IMR-90 (cell line): ENCODE results near the gene FNDC3A. TPM values are rescaled to one million over a fixed set of nuclear protein-coding genes. Genes with fewer than 3 reads are reported as not detected.

Source experiments
- ATAC-seq: fragments of 200-7000 bp; cut with Tn5 transposase; 2 replicates; pipeline ENCODE4 v1.9.1; 2020; ENCODE audit warnings: low read depth, mild to moderate bottlenecking, moderate library complexity
- BruUV-seq: library from RNA; stranded (reverse); fragments of 400-500 nt; replicated peaks from 2 replicates; lab custom pipeline; 2021; lab: Mats Ljungman, UMichigan
- CTCF ChIA-PET: fragments of 300-600 bp; formaldehyde crosslinking; extraction: SDS; loops from one replicate; lab custom pipeline; 2021; ENCODE audit warnings: antibody characterized with exemption; lab: Yijun Ruan, JAX
- POLR2A ChIA-PET: fragments of 300-600 bp; sonication (Branson Sonifier 250); formaldehyde crosslinking; loops from one replicate; lab custom pipeline; 2022; ENCODE audit warnings: antibody characterized with exemption; ENCODE audit not compliant: unreplicated experiment; lab: Charles Lee
- DNase-seq: peaks from one replicate; pipeline ENCODE4 v3.0.0; 2013
- H2AFZ ChIP-seq: replicated peaks from 2 replicates; pipeline ENCODE3; 2013; ENCODE audit warnings: low read length, mild to moderate bottlenecking; ENCODE audit not compliant: poor library complexity
- H2AK5ac ChIP-seq: 2 replicates; pipeline ENCODE4 v1.6.1; 2013; ENCODE audit warnings: low read depth, low read length, inconsistent platforms
- H2AK9ac ChIP-seq: replicated peaks from 2 replicates; pipeline ENCODE3; 2013; ENCODE audit warnings: mild to moderate bottlenecking, low read depth, low read length, moderate library complexity; ENCODE audit not compliant: poor library complexity
- H2BK120ac ChIP-seq: 2 replicates; pipeline ENCODE4 v1.6.1; 2013; ENCODE audit warnings: low read depth, low read length, inconsistent platforms
- H2BK15ac ChIP-seq: 3 replicates; pipeline ENCODE4 v1.6.1; 2013; ENCODE audit warnings: low read depth, low read length, inconsistent platforms
- H2BK20ac ChIP-seq: 2 replicates; pipeline ENCODE4 v1.6.1; 2013; ENCODE audit warnings: low read depth, mild to moderate bottlenecking, inconsistent platforms, low read length, moderate library complexity
- H2BK5ac ChIP-seq: 2 replicates; pipeline ENCODE4 v1.6.1; 2013; ENCODE audit warnings: mild to moderate bottlenecking, low read depth, low read length, inconsistent platforms; ENCODE audit not compliant: poor library complexity, severe bottlenecking
- H3K14ac ChIP-seq: replicated peaks from 2 replicates; pipeline ENCODE4 v1.6.1; 2013; ENCODE audit warnings: low read depth, low read length, inconsistent platforms
- H3K18ac ChIP-seq: 2 replicates; pipeline ENCODE4 v1.6.1; 2013; ENCODE audit warnings: low read depth, low read length, control low read depth
- H3K23ac ChIP-seq: 2 replicates; pipeline ENCODE4 v1.6.1; 2013; ENCODE audit warnings: low read depth, low read length, inconsistent platforms
- H3K27ac ChIP-seq: 2 replicates; pipeline ENCODE4 v1.5.1; 2013; ENCODE audit warnings: mild to moderate bottlenecking, control low read depth, low read length; ENCODE audit not compliant: insufficient read depth
- H3K27me3 ChIP-seq: 2 replicates; pipeline ENCODE4 v1.6.1; 2013; ENCODE audit warnings: low read length; ENCODE audit not compliant: control insufficient read depth, insufficient read depth
- H3K36me3 ChIP-seq: 2 replicates; pipeline ENCODE4 v1.6.1; 2013; ENCODE audit warnings: low read length, mixed read lengths; ENCODE audit not compliant: control insufficient read depth, insufficient read depth
- H3K4ac ChIP-seq: 2 replicates; pipeline ENCODE4 v1.6.1; 2013; ENCODE audit warnings: low read depth, low read length, inconsistent platforms
- H3K4me1 ChIP-seq: 2 replicates; pipeline ENCODE4 v1.6.1; 2013; ENCODE audit warnings: low read length, mixed read lengths; ENCODE audit not compliant: control insufficient read depth, insufficient read depth
- H3K4me2 ChIP-seq: 2 replicates; pipeline ENCODE4 v1.6.1; 2013; ENCODE audit warnings: low read depth, mild to moderate bottlenecking, control low read depth, low read length, moderate library complexity
- H3K4me3 ChIP-seq: 2 replicates; pipeline ENCODE4 v1.5.1; 2013; ENCODE audit warnings: low read depth, mild to moderate bottlenecking, control low read depth, low read length, moderate library complexity; ENCODE audit not compliant: insufficient read depth
- H3K56ac ChIP-seq: 2 replicates; pipeline ENCODE4 v1.6.1; 2013; ENCODE audit warnings: low read length, inconsistent platforms; ENCODE audit not compliant: insufficient read depth; ENCODE audit errors: extremely low read depth
- H3K79me1 ChIP-seq, 2 experiments: 2 replicates each; pipeline ENCODE4 v1.6.1; 2013; ENCODE audit warnings: low read length in 2 of 2, inconsistent platforms in 1 of 2, low read depth in 1 of 2
- H3K9ac ChIP-seq: 2 replicates; pipeline ENCODE4 v1.6.1; 2013; ENCODE audit warnings: low read depth, low read length, control low read depth
- H3K9me1 ChIP-seq: 2 replicates; pipeline ENCODE4 v1.6.1; 2013; ENCODE audit warnings: low read length, inconsistent platforms; ENCODE audit not compliant: insufficient read depth
- H3K9me3 ChIP-seq: 2 replicates; pipeline ENCODE4 v1.6.1; 2013; ENCODE audit warnings: low read length; ENCODE audit not compliant: control insufficient read depth, insufficient read depth
- H4K20me1 ChIP-seq: 2 replicates; pipeline ENCODE4 v1.6.1; 2013; ENCODE audit warnings: low read length, inconsistent platforms; ENCODE audit not compliant: insufficient read depth
- H4K5ac ChIP-seq: 2 replicates; pipeline ENCODE4 v1.6.1; 2013; ENCODE audit warnings: mild to moderate bottlenecking, low read depth, low read length, control low read depth
- H4K8ac ChIP-seq, 2 experiments: 2 replicates each; pipeline ENCODE4 v1.6.1; 2013; ENCODE audit warnings: low read depth in 2 of 2, low read length in 2 of 2, control low read depth in 1 of 2, inconsistent platforms in 1 of 2
- H4K91ac ChIP-seq: 2 replicates; pipeline ENCODE4 v1.6.1; 2013; ENCODE audit warnings: low read depth, low read length, inconsistent platforms; ENCODE audit not compliant: insufficient read depth
- USF2 ChIP-seq: fragments of 150-350 bp; IDR thresholded peaks from 2 replicates; pipeline ENCODE4 v1.6.1; 2017; ENCODE audit warnings: mild to moderate bottlenecking, antibody characterized with exemption, low read length, low read depth
- WGBS, 2 experiments: methylation state at CpG; one replicate each; pipeline versions ENCODE4 v1.1.5 to v1.1.7; 2013; ENCODE audit warnings: missing lambda C conversion rate in 2 of 2; ENCODE audit not compliant: insufficient read length in 1 of 2; ENCODE audit errors: extremely low coverage in 2 of 2; 5-methylcytosine and 5-hydroxymethylcytosine counted together
- dilution Hi-C: fragments of 300-500 bp; cut with HindIII; formaldehyde crosslinking; loops from one replicate; pipeline ENCODE4 v1.14.3; 2018; ENCODE audit warnings: low sequenced_read_pairs; ENCODE audit not compliant: unreplicated experiment
- in situ Hi-C: fragments of 300-500 bp; cut with MboI; formaldehyde crosslinking; loops from 3 replicates; pipeline ENCODE4 v1.14.3; 2019; ENCODE audit warnings: low sequenced_read_pairs, inconsistent platforms, mixed read lengths
- intact Hi-C: fragments of 100-400 bp; cut with micrococcal nuclease; formaldehyde crosslinking; loops from 2 replicates; pipeline ENCODE4 v1.10.0; 2022
- polyA plus RNA-seq, 3 experiments: library from polyadenylated mRNA; depleted of rRNA; stranded (reverse); fragments of >200 nt; gene quantifications; 2 replicates each; pipeline ENCODE4 v1.2.3, GENCODE V29; 2012; ENCODE audit warnings: low replicate concordance in 1 of 3
- total RNA-seq: library from RNA; depleted of rRNA; stranded (reverse); fragments of >200 nt; gene quantifications from 2 replicates; pipeline ENCODE4 v1.2.3, GENCODE V29; 2012

FNDC3A gene
- total and polyA plus RNA-seq, 2 of the 4 experiments (the other 2 are of a cell fraction), result 29.2 to 60.4 TPM

- Histone ChIP-seq H3K9me3 (no peaks in the 10 kb centered on the region), H3K9me1 (peaks cover 4% of the 10 kb centered on the region; the same call in 1 of the 2 replicates), H3K56ac (no peak overlapping the region), H3K4me3 (no peak overlapping the region), H2BK120ac (no peak overlapping the region), H3K23ac (no peak overlapping the region), H2BK15ac (no peak overlapping the region), H3K4ac (no peak overlapping the region), H4K5ac (no peak overlapping the region), H3K79me1 (peaks cover 34 to 37% of the 10 kb centered on the region in 2 experiments), H2AK5ac (no peak overlapping the region), H3K18ac (no peak overlapping the region), H3K36me3 (peaks cover 4% of the 10 kb centered on the region), H4K91ac (no peak overlapping the region), H4K20me1 (peaks cover 10% of the 10 kb centered on the region; the same call in 1 of the 2 replicates), H3K4me1 (peaks cover 3% of the 10 kb centered on the region), H3K4me2 (no peak overlapping the region), H3K14ac (no peak overlapping the region), H2BK5ac (no peak overlapping the region), H2BK20ac (no peak overlapping the region), H3K9ac (no peak overlapping the region), H2AK9ac (no peak overlapping the region), H3K27ac (no peak overlapping the region), H3K27me3 (no peaks in the 10 kb centered on the region), H4K8ac (no peak overlapping the region), H2AFZ (no peak overlapping the region)
- intact Hi-C loops (no loop called here), dilution Hi-C loops (no loop called here), in situ Hi-C loops (no loop called here)
- WGBS, 2 experiments, result no CpG with 5 or more reads among the region's 2 CpGs
- no peak for DNase-seq
- ATAC-seq, result no peak
- CTCF ChIA-PET, result no interaction called here
- no peak for TF ChIP-seq USF2
- POLR2A ChIA-PET, result no interaction called here
- BruUV-seq, result no TSS peak
Observed at GRCh38 chr13:49125964-49126524, 150.3 kb downstream of the FNDC3A start.
